Neural progenitor cell (in vitro differentiated cells): ENCODE measurements around the gene NPTX1.

Experiments
- EZH2 ChIP-seq: fragments of 200-600 bp; sonication (generic); IDR thresholded peaks from 2 replicates; pipeline ENCODE4 v1.6.1; 2017; ENCODE audit warnings: antibody characterized with exemption, mild to moderate bottlenecking, moderate library complexity
- EZH2phosphoT487 ChIP-seq: fragments of 200-600 bp; sonication (generic); IDR thresholded peaks from 2 replicates; pipeline ENCODE4 v1.6.1; 2017; ENCODE audit warnings: antibody characterized with exemption
- TF ChIP-seq, protein P1 (sequence below): fragments of 200-600 bp; sonication (generic); IDR thresholded peaks from 2 replicates; pipeline ENCODE4 v1.5.1; 2017; ENCODE audit warnings: antibody characterized with exemption, mild to moderate bottlenecking

DNA sequence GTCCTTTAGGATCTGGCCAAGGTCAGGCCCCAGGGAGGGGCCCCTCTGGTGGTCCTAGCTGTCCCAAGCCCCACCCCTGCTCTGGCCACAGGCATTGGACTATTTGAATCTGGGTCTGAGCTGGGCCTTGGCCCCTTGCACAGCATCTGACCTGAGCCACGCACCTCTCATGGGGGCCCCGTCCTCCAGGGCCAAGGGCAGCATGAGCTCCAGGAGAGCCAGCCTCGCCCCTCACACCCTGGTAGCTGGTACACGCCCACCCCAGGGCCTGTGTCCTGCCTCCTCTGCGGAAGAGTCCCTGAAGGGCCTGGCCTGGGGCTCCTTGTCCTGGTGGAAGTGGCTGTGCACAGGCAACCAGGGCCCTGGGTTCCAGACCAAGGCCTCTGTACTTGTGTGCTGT is 37.6 kb downstream of the NPTX1 start:
- TF ChIP-seq, protein P1, sequence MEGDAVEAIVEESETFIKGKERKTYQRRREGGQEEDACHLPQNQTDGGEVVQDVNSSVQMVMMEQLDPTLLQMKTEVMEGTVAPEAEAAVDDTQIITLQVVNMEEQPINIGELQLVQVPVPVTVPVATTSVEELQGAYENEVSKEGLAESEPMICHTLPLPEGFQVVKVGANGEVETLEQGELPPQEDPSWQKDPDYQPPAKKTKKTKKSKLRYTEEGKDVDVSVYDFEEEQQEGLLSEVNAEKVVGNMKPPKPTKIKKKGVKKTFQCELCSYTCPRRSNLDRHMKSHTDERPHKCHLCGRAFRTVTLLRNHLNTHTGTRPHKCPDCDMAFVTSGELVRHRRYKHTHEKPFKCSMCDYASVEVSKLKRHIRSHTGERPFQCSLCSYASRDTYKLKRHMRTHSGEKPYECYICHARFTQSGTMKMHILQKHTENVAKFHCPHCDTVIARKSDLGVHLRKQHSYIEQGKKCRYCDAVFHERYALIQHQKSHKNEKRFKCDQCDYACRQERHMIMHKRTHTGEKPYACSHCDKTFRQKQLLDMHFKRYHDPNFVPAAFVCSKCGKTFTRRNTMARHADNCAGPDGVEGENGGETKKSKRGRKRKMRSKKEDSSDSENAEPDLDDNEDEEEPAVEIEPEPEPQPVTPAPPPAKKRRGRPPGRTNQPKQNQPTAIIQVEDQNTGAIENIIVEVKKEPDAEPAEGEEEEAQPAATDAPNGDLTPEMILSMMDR = no peak
- TF ChIP-seq EZH2phosphoT487 (no peak), EZH2 (no peak)
